GM12878 (cell line): ENCODE results near the gene RPL13A. TPM values are rescaled to one million over a fixed set of nuclear protein-coding genes. Genes with fewer than 3 reads are reported as not detected.

Experiments
- ATF2 ChIP-seq: IDR thresholded peaks from 2 replicates; pipeline ENCODE4 v1.6.1; 2012; ENCODE audit warnings: low read length, inconsistent platforms
- BCL11A ChIP-seq: IDR thresholded peaks from 2 replicates; pipeline ENCODE4 v1.6.1; 2011; ENCODE audit warnings: low read depth, low read length
- CBFB ChIP-seq: IDR thresholded peaks from 2 replicates; pipeline ENCODE4 v1.6.1; 2016; ENCODE audit warnings: antibody characterized with exemption, low read depth
- CREM ChIP-seq: IDR thresholded peaks from 2 replicates; pipeline ENCODE4 v1.6.1; 2014; ENCODE audit warnings: antibody characterized with exemption, low read depth
- EZH2 ChIP-seq: IDR thresholded peaks from 2 replicates; pipeline ENCODE4 v1.6.1; 2012; ENCODE audit warnings: low read depth, mild to moderate bottlenecking, control low read depth, inconsistent platforms, low read length, borderline replicate concordance; ENCODE audit not compliant: control insufficient read depth
- IKZF1 ChIP-seq: fragments of 450-650 bp; conservative IDR thresholded peaks from 2 replicates; pipeline ENCODE4 v1.6.1; 2017; ENCODE audit warnings: antibody characterized with exemption, mild to moderate bottlenecking
- KLF5 ChIP-seq: fragments of 450-650 bp; IDR thresholded peaks from 2 replicates; pipeline ENCODE4 v1.6.1; 2014; ENCODE audit warnings: mild to moderate bottlenecking; ENCODE audit not compliant: partially characterized antibody
- NFXL1 ChIP-seq: fragments of 450-650 bp; IDR thresholded peaks from 2 replicates; pipeline ENCODE4 v1.6.1; 2017; ENCODE audit warnings: antibody characterized with exemption, mild to moderate bottlenecking, borderline replicate concordance
- PAX5 ChIP-seq: IDR thresholded peaks from 2 replicates; pipeline ENCODE4 v1.6.1; 2011; ENCODE audit warnings: low read depth, low read length, borderline replicate concordance
- RAD51 ChIP-seq: fragments of 450-650 bp; IDR thresholded peaks from 2 replicates; pipeline ENCODE4 v1.6.1; 2016; ENCODE audit warnings: moderate library complexity, mild to moderate bottlenecking, inconsistent platforms
- RELB ChIP-seq: fragments of 450-650 bp; IDR thresholded peaks from 2 replicates; pipeline ENCODE4 v1.6.1; 2017; ENCODE audit warnings: low read depth, mild to moderate bottlenecking, moderate library complexity
- REST ChIP-seq: IDR thresholded peaks from 2 replicates; pipeline ENCODE4 v1.6.1; 2012; ENCODE audit warnings: mild to moderate bottlenecking, low read depth, low read length
- SMC3 ChIP-seq: IDR thresholded peaks from 2 replicates; pipeline ENCODE4 v1.6.1; 2011; ENCODE audit warnings: low read length, improper control_type of control experiment, borderline replicate concordance
- SRF ChIP-seq, 2 experiments: IDR thresholded peaks; 2 replicates each; pipeline ENCODE4 v1.6.1; 2011; ENCODE audit warnings: low read depth in 2 of 2, low read length in 2 of 2, mild to moderate bottlenecking in 1 of 2, moderate library complexity in 1 of 2
- STAT3 ChIP-seq: IDR thresholded peaks from 2 replicates; pipeline ENCODE4 v1.6.1; 2011; ENCODE audit warnings: low read depth, low read length, improper control_type of control experiment
- TAF1 ChIP-seq: IDR thresholded peaks from 2 replicates; pipeline ENCODE4 v1.6.1; 2011; ENCODE audit warnings: mild to moderate bottlenecking, low read depth, low read length, borderline replicate concordance
- YBX1 ChIP-seq: fragments of 450-650 bp; IDR thresholded peaks from 2 replicates; pipeline ENCODE4 v1.6.1; 2016; ENCODE audit warnings: antibody characterized with exemption
- ZNF592 ChIP-seq: fragments of 450-650 bp; IDR thresholded peaks from 2 replicates; pipeline ENCODE4 v1.6.1; 2017; ENCODE audit warnings: mild to moderate bottlenecking, moderate library complexity
- ZSCAN29 ChIP-seq: fragments of 450-650 bp; IDR thresholded peaks from 2 replicates; pipeline ENCODE4 v1.6.1; 2017; ENCODE audit warnings: mild to moderate bottlenecking, moderate library complexity
- polyA plus RNA-seq, 11 experiments: library from polyadenylated mRNA; depleted of rRNA in 4 of 11; unstranded in 6 of 11; stranded (reverse) in 5 of 11; fragments of >200 nt; fragmentation: Nextera tagmentation in 4 of 11; fragmentation: Illumina TruSeq in 1 of 11; extraction: Ambion mirVana in 4 of 11; extraction: Trizol in 1 of 11; gene quantifications; 1 replicate in 1 of 11; 2 replicates in 10 of 11; pipeline versions ENCODE4 v1.2.1 to v1.2.3, GENCODE V29; 2011 to 2016; ENCODE audit warnings: inconsistent platforms in 2 of 11, missing spikeins in 2 of 11, low read depth in 1 of 11
- total RNA-seq, 4 experiments: library from RNA; depleted of rRNA in 3 of 4; stranded (reverse); fragments of >200 nt in 3 of 4; fragmentation: Illumina TruSeq in 1 of 4; extraction: Trizol in 1 of 4; gene quantifications; 2 replicates each; pipeline versions ENCODE4 v1.2.1 to v1.2.3, GENCODE V29; 2013 to 2021

The RPL13A gene
- total and polyA plus RNA-seq, 10 of the 15 experiments (the other 5 are each of a cell fraction or from before 2014, with no cell fraction given): 1,426 to 8,961 (median 4,266) TPM

GRCh38 chr19:49469828-49470614 lies 17.4 kb upstream of the RPL13A start (continued):
- TF ChIP-seq CREM (peak; percentile 68; the same call in 1 of the 2 replicates), ZSCAN29 (no peak), IKZF1 (peak; percentile 89), STAT3 (no peak), YBX1 (no peak), RAD51 (no peak), SRF (IDR thresholded peaks at IDR 0.05; ENCODE audit: low read depth in 2 of 2, low read length in 2 of 2) (no peak), CBFB (peak; percentile 64; the same call in 1 of the 2 replicates), BCL11A (0 out of 2 replicates have a peak, but pooled peaks have one; percentile 40), EZH2 (no peak), ATF2 (no peak), KLF5 (no peak), RELB (peak; percentile 62; the same call in 1 of the 2 replicates), REST (no peak), ZNF592 (peak; percentile 75; the same call in 1 of the 2 replicates), NFXL1 (no peak), SMC3 (peak; percentile 83), PAX5 (peak; percentile 10; the same call in 1 of the 2 replicates), TAF1 (no peak)
